ENCODE measurements around the gene CASP8. TPM values are rescaled to one million over a fixed set of nuclear protein-coding genes. Genes with fewer than 3 reads are reported as not detected.

The CASP8 gene
- total RNA-seq, 1 donor from 2014 or later: 79.1 TPM

DNA sequence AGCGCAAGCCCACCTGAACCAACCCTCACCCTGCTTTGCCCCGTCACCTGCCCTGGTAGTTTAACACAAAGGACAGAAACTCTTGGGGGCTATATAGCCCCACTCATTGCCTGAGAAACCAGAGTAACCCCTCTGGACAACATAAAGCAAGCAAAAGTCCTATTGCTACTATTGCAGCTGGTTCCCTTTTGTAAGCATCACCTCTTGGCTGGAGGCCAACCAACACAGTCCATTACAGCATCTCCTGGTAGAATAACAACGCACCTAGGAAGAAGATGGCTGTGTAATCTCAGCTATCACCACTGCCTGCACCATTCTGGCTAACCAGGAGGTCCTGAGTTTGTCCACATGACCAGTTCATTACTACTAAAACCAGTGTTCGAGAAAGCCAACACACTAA lies 60.4 kb downstream of the CASP8 start:
- intact Hi-C loops (cut with micrococcal nuclease): no loop called here

DNA sequence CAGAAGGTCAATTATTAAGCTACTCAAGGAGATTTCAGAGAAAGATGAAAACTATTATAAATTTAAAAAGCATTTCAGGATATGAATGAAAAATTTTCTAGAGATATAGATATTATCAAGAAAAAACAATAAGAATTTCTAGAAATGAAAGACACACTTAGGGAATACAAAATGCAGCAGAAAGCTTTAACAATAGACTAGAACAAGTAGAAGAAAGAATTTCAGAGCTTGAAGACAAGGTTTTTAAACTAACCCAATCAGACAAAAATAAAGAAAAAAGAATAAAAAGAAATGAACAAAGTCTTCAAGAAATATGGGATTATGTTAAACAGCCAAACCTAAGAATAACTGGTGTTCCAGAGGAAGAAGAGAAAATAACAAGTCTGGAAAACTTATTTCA lies 62.4 kb downstream of the CASP8 start:
- intact Hi-C loops (cut with micrococcal nuclease): no loop called here

- intact Hi-C loops (cut with micrococcal nuclease): no loop called here
These were observed 67.3 kb downstream of the CASP8 start for GRCh38 chr2:201327678-201328077.

GRCh38 chr2:201329409-201329808 lies 69.1 kb downstream of the CASP8 start:
- intact Hi-C loops (cut with micrococcal nuclease): no loop called here

Other genes starting within 250 kb of the CASP8 start
- 31.8 and 33.2 TPM in 2 replicates for gene HYCC2, start 188.9 kb upstream of the CASP8 start, total RNA-seq
- gene NDUFB3, start 188.5 kb upstream of the CASP8 start, total RNA-seq: 132 and 137 TPM in 2 replicates
- 117 TPM in 2 replicates for gene CFLAR, start 144.4 kb upstream of the CASP8 start, total RNA-seq
- gene CASP10, start 77.4 kb upstream of the CASP8 start, total RNA-seq: 37.0 and 38.7 TPM in 2 replicates
- 1.1 and 1.3 TPM in 2 replicates for gene FLACC1, start 96.8 kb downstream of the CASP8 start, total RNA-seq
- 38.9 and 40.1 TPM in 2 replicates for gene TRAK2, start 190.9 kb downstream of the CASP8 start, total RNA-seq
- gene STRADB, start 191.2 kb downstream of the CASP8 start, total RNA-seq: 14.4 and 18.1 TPM in 2 replicates

Data from T-helper 2 cell treated with Interferon-gamma antibody and Interleukin-4, amounts not matched to agents 100 ng/mL and 5 ng/mL, for 36 hours (primary cell).